Naive thymus-derived CD4-positive, alpha-beta T cell (primary cell): ENCODE results near the gene ATP12A. TPM values are rescaled to one million over a fixed set of nuclear protein-coding genes. Genes with fewer than 3 reads are reported as not detected.

Experiments used
- ATAC-seq: fragments of 150-1000 bp; cut with Tn5 transposase; 2 replicates; pipeline ENCODE4 v1.10.0; 2021; ENCODE audit warnings: mild to moderate bottlenecking, moderate library complexity
- CTCF ChIA-PET: fragments of 350-600 bp; sonication (Branson Sonifier 250); formaldehyde crosslinking; loops from one replicate; lab custom pipeline; 2021; ENCODE audit warnings: antibody characterized with exemption; lab: Charles Lee
- POLR2A ChIA-PET: fragments of 350-600 bp; sonication (Branson Sonifier 250); formaldehyde crosslinking; loops from one replicate; lab custom pipeline; 2021; ENCODE audit warnings: antibody characterized with exemption, inconsistent platforms; lab: Charles Lee
- DNase-seq, 9 donors: peaks; one replicate each; pipeline versions ENCODE4 v3.0.0 to v3.0.0-alpha.2; 2020 to 2022; ENCODE audit warnings: mixed read lengths in 1 of 9
- H3K27ac ChIP-seq: one replicate; pipeline ENCODE4 v1.7.0; 2013; ENCODE audit warnings: mild to moderate bottlenecking, low read depth, low read length, moderate library complexity
- H3K27me3 ChIP-seq, 2 donors: one replicate each; pipeline ENCODE4 v1.7.0; 2013; ENCODE audit warnings: low read length in 2 of 2, mild to moderate bottlenecking in 2 of 2, moderate library complexity in 2 of 2; ENCODE audit not compliant: control insufficient read depth in 2 of 2, insufficient read depth in 2 of 2
- H3K36me3 ChIP-seq, 3 experiments: 1 replicate in 2 of 3; 2 replicates in 1 of 3; pipeline ENCODE4 v1.7.0; 2013; ENCODE audit warnings: low read length in 3 of 3, mild to moderate bottlenecking in 3 of 3, moderate library complexity in 1 of 3; ENCODE audit not compliant: insufficient read depth in 3 of 3, control insufficient read depth in 2 of 3
- H3K4me1 ChIP-seq, 2 donors: one replicate each; pipeline ENCODE4 v1.7.0; 2013; ENCODE audit warnings: low read length in 2 of 2, mild to moderate bottlenecking in 2 of 2, moderate library complexity in 1 of 2; ENCODE audit not compliant: control insufficient read depth in 2 of 2, insufficient read depth in 2 of 2
- H3K4me3 ChIP-seq: 2 replicates; pipeline ENCODE4 v1.7.0; 2013; ENCODE audit warnings: mild to moderate bottlenecking, low read length
- H3K9me3 ChIP-seq, 3 experiments: 1 replicate in 2 of 3; 2 replicates in 1 of 3; pipeline ENCODE4 v1.7.0; 2013; ENCODE audit warnings: low read length in 3 of 3; ENCODE audit not compliant: control insufficient read depth in 2 of 3
- H3K27ac Mint-ChIP-seq, 9 donors: one replicate each; pipeline ENCODE4 v1.8.0; 2020 to 2022; ENCODE audit warnings: mixed read lengths in 9 of 9, mild to moderate bottlenecking in 8 of 9, moderate library complexity in 5 of 9, inconsistent platforms in 2 of 9
- H3K27me3 Mint-ChIP-seq, 5 donors: one replicate each; pipeline ENCODE4 v1.8.0; 2021 to 2022; ENCODE audit warnings: mixed read lengths in 5 of 5, mild to moderate bottlenecking in 1 of 5
- H3K36me3 Mint-ChIP-seq, 5 donors: one replicate each; pipeline ENCODE4 v1.8.0; 2020 to 2022; ENCODE audit warnings: mixed read lengths in 5 of 5, mild to moderate bottlenecking in 3 of 5, inconsistent platforms in 1 of 5
- H3K4me1 Mint-ChIP-seq, 7 donors: one replicate each; pipeline ENCODE4 v1.8.0; 2020 to 2022; ENCODE audit warnings: mixed read lengths in 7 of 7, mild to moderate bottlenecking in 3 of 7, inconsistent platforms in 1 of 7
- H3K4me3 Mint-ChIP-seq, 10 donors: one replicate each; pipeline ENCODE4 v1.8.0; 2020 to 2022; ENCODE audit warnings: mild to moderate bottlenecking in 10 of 10, mixed read lengths in 10 of 10, moderate library complexity in 6 of 10, inconsistent platforms in 2 of 10
- H3K9me3 Mint-ChIP-seq, 11 donors: one replicate each; pipeline ENCODE4 v1.8.0; 2020 to 2022; ENCODE audit warnings: mixed read lengths in 11 of 11, mild to moderate bottlenecking in 4 of 11, inconsistent platforms in 1 of 11, moderate library complexity in 1 of 11
- intact Hi-C, 2 donors: fragments of 100-400 bp; cut with micrococcal nuclease; formaldehyde crosslinking; loops; one replicate each; pipeline ENCODE4 v1.15.1; 2023
- polyA plus RNA-seq, 2 donors: library from polyadenylated mRNA; unstranded; fragments of 300-500 nt; fragmentation: Illumina TruSeq; gene quantifications; one replicate each; pipeline ENCODE4 v1.2.3, GENCODE V29; 2021
- total RNA-seq, 6 experiments: library from RNA in 5 of 6; stranded (reverse) in 5 of 6; gene quantifications; 1 replicate in 5 of 6; 2 replicates in 1 of 6; pipeline ENCODE4 v1.2.3 and lab custom pipeline; 2021 to 2026

The ATP12A gene
- total and polyA plus RNA-seq, 7 experiments from 2014 or later = 0.39 TPM; not detected in 6

- Histone ChIP-seq H3K4me1 (peaks cover 15 to 30% of the 10 kb centered on the region in 2 donors), H3K27ac (no peak overlapping the region), H3K36me3 (no peaks in the 10 kb centered on the region), H3K27me3 (peaks cover 4 to 10% of the 10 kb centered on the region in 2 donors), H3K4me3 (no peak overlapping the region), H3K9me3 (no peaks in the 10 kb centered on the region)
- ChIA-PET CTCF (interaction anchor here (0.7 to 1.6 kb wide), 5 partner anchors 12 to 612 kb away, joined by 3 to 4 read pairs (median 3); no protein-coding TSS in a partner anchor), POLR2A (interaction anchor here (0.9 to 1.1 kb wide), 2 partner anchors 9 to 18 kb away, joined by 3 read pairs; no protein-coding TSS in a partner anchor)
- H3K4me1 Mint-ChIP-seq = peaks cover 22 to 43% (median 30%) of the 10 kb centered on the region in 7 donors
- ATAC-seq (peak; percentile 88), DNase-seq (peak; percentile 28 to 63 (median 55))
- H3K9me3 Mint-ChIP-seq = peaks cover 0 to 1% (median 0%) of the 10 kb centered on the region in 11 donors
- peak overlapping the region; percentile 5 to 64 (median 39) for H3K4me3 Mint-ChIP-seq
- peaks cover 22 to 58% (median 33%) of the 10 kb centered on the region in 5 donors for H3K27me3 Mint-ChIP-seq
- no peaks in the 10 kb centered on the region for H3K36me3 Mint-ChIP-seq
- intact Hi-C loops = loop anchor here (1.0 to 5.0 kb wide), 6 partner anchors 25 to 353 kb away; partner anchors contain the start of gene PARP4 (in 1 of the 2)
- H3K27ac Mint-ChIP-seq = peak overlapping the region in 7 of 9 donors; percentile 0 to 87 (median 37)
Measured at GRCh38 chr13:24683838-24684599, 3.8 kb downstream of the ATP12A start.

GRCh38 chr13:24684600-24684998 lies 4.4 kb downstream of the ATP12A start:
- Mint-ChIP-seq H3K27ac (peak overlapping the region in 4 of 9 donors; percentile 0 to 75 (median 54)), H3K27me3 (peaks cover 16 to 55% (median 29%) of the 10 kb centered on the region in 5 donors), H3K4me1 (peaks cover 22 to 38% (median 29%) of the 10 kb centered on the region in 7 donors), H3K4me3 (peak overlapping the region in 8 of 10 donors; percentile 5 to 64 (median 44)), H3K9me3 (peaks cover 0 to 1% (median 0%) of the 10 kb centered on the region in 11 donors), H3K36me3 (no peaks in the 10 kb centered on the region)
- H3K4me3 ChIP-seq = no peak overlapping the region
- peaks cover 4 to 7% of the 10 kb centered on the region in 2 donors for H3K27me3 ChIP-seq
- no peak overlapping the region for H3K27ac ChIP-seq
- CTCF ChIA-PET = interaction anchor here (0.7 to 1.0 kb wide), 3 partner anchors 14 to 611 kb away, joined by 3 to 4 read pairs (median 3); no protein-coding TSS in a partner anchor
- peaks cover 15 to 29% of the 10 kb centered on the region in 2 donors for H3K4me1 ChIP-seq
- peak; percentile 43 for ATAC-seq
- no peaks in the 10 kb centered on the region for H3K36me3 ChIP-seq
- intact Hi-C loops = loop anchor here (1.0 to 5.0 kb wide), 6 partner anchors 25 to 352 kb away; partner anchors contain the start of gene PARP4 (in 1 of the 2)
- POLR2A ChIA-PET = interaction anchor here (1.1 kb wide), 1 partner anchor 17 kb away, joined by 3 read pairs; no protein-coding TSS in a partner anchor
- peak in 4 of 9 donors; percentile 8 to 55 (median 24) for DNase-seq
- H3K9me3 ChIP-seq = no peaks in the 10 kb centered on the region

GRCh38 chr13:24685314-24685713 lies 5.1 kb downstream of the ATP12A start:
- no peaks in the 10 kb centered on the region for H3K36me3 Mint-ChIP-seq
- H3K27me3 Mint-ChIP-seq = peaks cover 12 to 51% (median 31%) of the 10 kb centered on the region in 5 donors
- H3K4me1 Mint-ChIP-seq = peaks cover 18 to 34% (median 24%) of the 10 kb centered on the region in 7 donors
- Histone ChIP-seq H3K4me3 (no peak overlapping the region), H3K27me3 (peaks cover 0 to 7% of the 10 kb centered on the region in 2 donors), H3K36me3 (no peaks in the 10 kb centered on the region), H3K4me1 (peaks cover 15 to 24% of the 10 kb centered on the region in 2 donors), H3K9me3 (no peaks in the 10 kb centered on the region), H3K27ac (no peak overlapping the region)
- intact Hi-C loops = loop anchor here in 1 of 2 donors (2.0 kb wide), 1 partner anchor 351 kb away; no protein-coding TSS in a partner anchor
- H3K27ac Mint-ChIP-seq = peak overlapping the region in 3 of 9 donors; percentile 14 to 75 (median 56)
- DNase-seq = no peak
- ChIA-PET POLR2A (interaction anchor here (1.1 kb wide), 2 partner anchors 17 to 23 kb away, joined by 3 to 4 read pairs; no protein-coding TSS in a partner anchor), CTCF (interaction anchor here (0.9 to 1.3 kb wide), 3 partner anchors 13 to 80 kb away, joined by 3 to 4 read pairs (median 3); no protein-coding TSS in a partner anchor)
- no peaks in the 10 kb centered on the region for H3K9me3 Mint-ChIP-seq
- ATAC-seq = no peak
- peak overlapping the region in 2 of 10 donors; percentile 42 to 64 for H3K4me3 Mint-ChIP-seq

GRCh38 chr13:24687611-24688010 lies 7.4 kb downstream of the ATP12A start:
- no peak overlapping the region for H3K4me3 ChIP-seq
- CTCF ChIA-PET = no interaction called here
- H3K27me3 Mint-ChIP-seq = peaks cover 21 to 53% (median 42%) of the 10 kb centered on the region in 5 donors

GRCh38 chr13:24688111-24688510 lies 7.9 kb downstream of the ATP12A start:
- Histone ChIP-seq H3K36me3 (no peaks in the 10 kb centered on the region), H3K27ac (no peak overlapping the region), H3K9me3 (no peaks in the 10 kb centered on the region), H3K27me3 (peaks cover 0 to 8% of the 10 kb centered on the region in 2 donors), H3K4me3 (no peak overlapping the region), H3K4me1 (peaks cover 15 to 24% of the 10 kb centered on the region in 2 donors)
- Mint-ChIP-seq H3K4me1 (peaks cover 18 to 27% (median 24%) of the 10 kb centered on the region in 7 donors), H3K27me3 (peaks cover 26 to 58% (median 47%) of the 10 kb centered on the region in 5 donors), H3K36me3 (no peaks in the 10 kb centered on the region), H3K4me3 (no peak overlapping the region), H3K9me3 (no peaks in the 10 kb centered on the region), H3K27ac (no peak overlapping the region)
- no peak for ATAC-seq
- intact Hi-C loops = no loop called here
- ChIA-PET POLR2A (no interaction called here), CTCF (no interaction called here)
- no peak for DNase-seq

More at GRCh38 chr13:24687611-24688010, 7.4 kb downstream of the ATP12A start:
- Mint-ChIP-seq H3K9me3 (no peaks in the 10 kb centered on the region), H3K36me3 (no peaks in the 10 kb centered on the region), H3K4me1 (peaks cover 18 to 27% (median 24%) of the 10 kb centered on the region in 7 donors), H3K27ac (no peak overlapping the region), H3K4me3 (no peak overlapping the region)
- no peak overlapping the region for H3K27ac ChIP-seq
- DNase-seq (no peak), ATAC-seq (no peak)
- H3K27me3 ChIP-seq = peaks cover 0 to 6% of the 10 kb centered on the region in 2 donors
- H3K4me1 ChIP-seq = peaks cover 15 to 24% of the 10 kb centered on the region in 2 donors
- H3K36me3 ChIP-seq = no peaks in the 10 kb centered on the region
- POLR2A ChIA-PET = interaction anchor here (0.6 kb wide), 1 partner anchor 185 kb away, joined by 4 read pairs; no protein-coding TSS in a partner anchor
- H3K9me3 ChIP-seq = no peaks in the 10 kb centered on the region
- intact Hi-C loops = no loop called here

GRCh38 chr13:24688950-24689349 lies 8.7 kb downstream of the ATP12A start:
- ChIA-PET CTCF (no interaction called here), POLR2A (no interaction called here)
- Histone ChIP-seq H3K4me3 (no peak overlapping the region), H3K27me3 (peaks cover 0 to 11% of the 10 kb centered on the region in 2 donors), H3K36me3 (no peaks in the 10 kb centered on the region), H3K4me1 (peaks cover 15 to 22% of the 10 kb centered on the region in 2 donors), H3K27ac (no peak overlapping the region), H3K9me3 (no peaks in the 10 kb centered on the region)
- Mint-ChIP-seq H3K27me3 (peaks cover 34 to 63% (median 55%) of the 10 kb centered on the region in 5 donors), H3K36me3 (no peaks in the 10 kb centered on the region), H3K4me3 (no peak overlapping the region), H3K9me3 (no peaks in the 10 kb centered on the region), H3K27ac (peak overlapping the region in 1 of 9 donors; percentile 29), H3K4me1 (peaks cover 14 to 26% (median 22%) of the 10 kb centered on the region in 7 donors)
- intact Hi-C loops = no loop called here
- no peak for ATAC-seq
- DNase-seq = no peak
